GM12891 (cell line): ENCODE measurements around the gene SNAI1. TPM values are rescaled to one million over a fixed set of nuclear protein-coding genes. Genes with fewer than 3 reads are reported as not detected.
A peak's percentile ranks its signal among the peaks of the same experiment; 100 is the strongest.

Source experiments
- DNase-seq: peaks from one replicate; pipeline ENCODE4 v3.0.0; 2011; ENCODE audit warnings: low spot score; ENCODE audit not compliant: insufficient read length
- FAIRE-seq: peaks from 2 replicates; lab custom pipeline; 2011; peaks lifted over from hg19 to GRCh38; lab: Jason Lieb, UNC
- PAX5 ChIP-seq: IDR thresholded peaks from 2 replicates; pipeline ENCODE4 v1.6.1; 2011; ENCODE audit warnings: low read length, moderate library complexity, mild to moderate bottlenecking; ENCODE audit not compliant: insufficient read depth, severe bottlenecking
- POLR2A ChIP-seq: IDR thresholded peaks from 2 replicates; pipeline ENCODE4 v1.6.1; 2011; ENCODE audit warnings: low read depth, low read length, control low read depth
- POLR2AphosphoS5 ChIP-seq: IDR thresholded peaks from 2 replicates; pipeline ENCODE4 v1.6.1; 2011; ENCODE audit warnings: low read depth, low read length, control low read depth
- POU2F2 ChIP-seq: IDR thresholded peaks from 2 replicates; pipeline ENCODE4 v1.6.1; 2011; ENCODE audit warnings: low read depth, mild to moderate bottlenecking, control low read depth, low read length, moderate library complexity
- SPI1 ChIP-seq: IDR thresholded peaks from 2 replicates; pipeline ENCODE4 v1.6.1; 2011; ENCODE audit warnings: low read depth, low read length, control low read depth
- TAF1 ChIP-seq: IDR thresholded peaks from 2 replicates; pipeline ENCODE4 v1.6.1; 2011; ENCODE audit warnings: low read depth, low read length, control low read depth
- polyA plus RNA-seq: library from polyadenylated mRNA; unstranded; fragments of >200 nt; gene quantifications from one replicate; pipeline ENCODE4 v1.2.1, GENCODE V29; 2012; ENCODE audit warnings: low read depth, missing spikeins, inconsistent platforms; ENCODE audit not compliant: missing spikeins

SNAI1 gene
- polyA plus RNA-seq: 0.42 TPM

- TF ChIP-seq POLR2AphosphoS5 (peak; percentile 65; the same call in 1 of the 2 replicates), SPI1 (no peak), POU2F2 (no peak), PAX5 (no peak), TAF1 (peak; percentile 39; the same call in 1 of the 2 replicates), POLR2A (peak; percentile 87)
- peak; percentile 99 for DNase-seq
- FAIRE-seq: peak; percentile 35
Observed at GRCh38 chr20:49982346-49983122, at the start of gene SNAI1. TSS of gene SNAI1 (plus strand) at chr20:49982980. CDS start at chr20:49983060, 80 bp downstream.

GRCh38 chr20:49935746-49936152 lies 47.0 kb upstream of the SNAI1 start:
- no peak for FAIRE-seq
- TF ChIP-seq PAX5: no peak
- no peak for TF ChIP-seq POU2F2
- no peak for TF ChIP-seq SPI1
- no peak for TF ChIP-seq POLR2A
- TF ChIP-seq POLR2AphosphoS5: no peak
- no peak for TF ChIP-seq TAF1
- no peak for DNase-seq

- TF ChIP-seq PAX5: no peak
- peak; percentile 78 for TF ChIP-seq TAF1
- peak; percentile 88 for TF ChIP-seq POLR2AphosphoS5
- TF ChIP-seq POU2F2: no peak
- TF ChIP-seq SPI1: no peak
- peak; percentile 84 for TF ChIP-seq POLR2A
- DNase-seq (peak; percentile 91), FAIRE-seq (peak; percentile 50)
Observed at GRCh38 chr20:49936153-49937026, 46.4 kb upstream of the SNAI1 start, which contains the start of gene RNF114. TSS of gene RNF114 (plus strand) at chr20:49936397. CDS start at chr20:49936413, 16 bp downstream.

- DNase-seq (no peak), FAIRE-seq (no peak)
- TF ChIP-seq TAF1 (no peak), POU2F2 (0 out of 2 replicates have a peak, but pooled peaks have one; percentile 1), POLR2A (no peak), POLR2AphosphoS5 (no peak), PAX5 (no peak), SPI1 (peak; percentile 24; the same call in 1 of the 2 replicates)
Observed at GRCh38 chr20:49937027-49937929, 45.5 kb upstream of the SNAI1 start.

- FAIRE-seq (no peak), DNase-seq (no peak)
- TF ChIP-seq TAF1 (no peak), SPI1 (no peak), POU2F2 (no peak), POLR2A (no peak), POLR2AphosphoS5 (no peak), PAX5 (no peak)
Observed at GRCh38 chr20:49938173-49939163, 44.3 kb upstream of the SNAI1 start.

- FAIRE-seq: no peak
- DNase-seq: no peak
- TF ChIP-seq POLR2A (no peak), POLR2AphosphoS5 (no peak), POU2F2 (no peak)
Observed at GRCh38 chr20:49941456-49941855, 41.3 kb upstream of the SNAI1 start.

- no peak for FAIRE-seq
- TF ChIP-seq TAF1: no peak
- TF ChIP-seq PAX5: no peak
- no peak for TF ChIP-seq SPI1
- no peak for TF ChIP-seq POLR2AphosphoS5
- TF ChIP-seq POU2F2: no peak
- TF ChIP-seq POLR2A: no peak
- no peak for DNase-seq
Observed at GRCh38 chr20:49942303-49942702, 40.5 kb upstream of the SNAI1 start.

- DNase-seq (no peak), FAIRE-seq (no peak)
- TF ChIP-seq POLR2A (no peak), TAF1 (no peak), POLR2AphosphoS5 (no peak), SPI1 (no peak), PAX5 (no peak), POU2F2 (no peak)
Observed at GRCh38 chr20:49942942-49943341, 39.8 kb upstream of the SNAI1 start.
